DMS153 treated with DMSO at 0.1 percent for 48 hours (cell line): Measurements from ENCODE around the gene KIAA1217.

ENCODE experiments used
- DNase-seq: peaks from one replicate; lab custom pipeline; 2025; ENCODE audit not compliant: unreplicated experiment; lab: John Stamatoyannopoulos, UW

The KIAA1217 gene

GRCh38 chr10:24360282-24361127, 151.6 kb downstream of the KIAA1217 start:
- no peak for DNase-seq

GRCh38 chr10:24363070-24363469, 154.1 kb downstream of the KIAA1217 start:
- no peak for DNase-seq

- no peak for DNase-seq
Measured at GRCh38 chr10:24367688-24368087, 158.8 kb downstream of the KIAA1217 start.

GRCh38 chr10:24370877-24371276, 161.9 kb downstream of the KIAA1217 start:
- no peak for DNase-seq

- no peak for DNase-seq
Measured at GRCh38 chr10:24371396-24371795, 162.5 kb downstream of the KIAA1217 start.

- DNase-seq, result no peak
Measured at GRCh38 chr10:24374134-24374915, 165.4 kb downstream of the KIAA1217 start.

GRCh38 chr10:24375510-24375909, 166.6 kb downstream of the KIAA1217 start:
- no peak for DNase-seq

- DNase-seq, result no peak
Measured at GRCh38 chr10:24376731-24377130, 167.8 kb downstream of the KIAA1217 start.

GRCh38 chr10:24378126-24378920, 169.4 kb downstream of the KIAA1217 start:
- DNase-seq, result no peak

GRCh38 chr10:24381235-24382010, 172.5 kb downstream of the KIAA1217 start:
- DNase-seq, result no peak

GRCh38 chr10:24382045-24382444, 173.1 kb downstream of the KIAA1217 start:
- no peak for DNase-seq

- no peak for DNase-seq
Measured at GRCh38 chr10:24382596-24382978, 173.6 kb downstream of the KIAA1217 start.

GRCh38 chr10:24382979-24383663, 174.2 kb downstream of the KIAA1217 start:
- no peak for DNase-seq

GRCh38 chr10:24383681-24384106, 174.8 kb downstream of the KIAA1217 start:
- peak; percentile 10 for DNase-seq

- no peak for DNase-seq
Measured at GRCh38 chr10:24384954-24385353, 176.0 kb downstream of the KIAA1217 start.

- DNase-seq, result no peak
Measured at GRCh38 chr10:24385776-24386175, 176.8 kb downstream of the KIAA1217 start.

GRCh38 chr10:24390146-24390700, 181.3 kb downstream of the KIAA1217 start:
- no peak for DNase-seq

- DNase-seq, result no peak
Measured at GRCh38 chr10:24390746-24391145, 181.8 kb downstream of the KIAA1217 start.

- no peak for DNase-seq
Measured at GRCh38 chr10:24393201-24393600, 184.3 kb downstream of the KIAA1217 start.
